ENCODE results near the gene BMAL1.

- no peak for TF ChIP-seq HMGA2 (CRISPR knock-in tag; IDR thresholded peaks at IDR 0.05)
- no peak for TF ChIP-seq OVOL2 (CRISPR knock-in tag; IDR thresholded peaks at IDR 0.05; ENCODE audit: borderline replicate concordance)
- no peak for TF ChIP-seq USF1 (CRISPR knock-in tag; IDR thresholded peaks at IDR 0.05)
- TF ChIP-seq JAZF1 (CRISPR knock-in tag; IDR thresholded peaks at IDR 0.05) = no peak
- no peak for TF ChIP-seq ZNF263 (CRISPR knock-in tag; IDR thresholded peaks at IDR 0.05; ENCODE audit: low read depth)
- TF ChIP-seq CTCF (IDR thresholded peaks at IDR 0.05) = no peak
- TF ChIP-seq NR3C1 (CRISPR knock-in tag; conservative IDR thresholded peaks at IDR 0.05; ENCODE audit: low read depth) = no peak
- no peak for TF ChIP-seq JUN (CRISPR knock-in tag; IDR thresholded peaks at IDR 0.05)
- TF ChIP-seq PRDM15 (CRISPR knock-in tag; IDR thresholded peaks at IDR 0.05) = no peak
- TF ChIP-seq TCF7 (CRISPR knock-in tag; IDR thresholded peaks at IDR 0.05; ENCODE audit: low read depth) = no peak
Observed at GRCh38 chr11:13388741-13389140, 111.2 kb downstream of the BMAL1 start.

Measured in WTC11 (cell line).